Measurements from ENCODE around the gene USP49.
"Not testable (repeated sequence)": the region's sequence is repeated elsewhere in the genome, so short reads cannot be mapped to it uniquely, and the experiment has no call there.

USP49 gene

DNA sequence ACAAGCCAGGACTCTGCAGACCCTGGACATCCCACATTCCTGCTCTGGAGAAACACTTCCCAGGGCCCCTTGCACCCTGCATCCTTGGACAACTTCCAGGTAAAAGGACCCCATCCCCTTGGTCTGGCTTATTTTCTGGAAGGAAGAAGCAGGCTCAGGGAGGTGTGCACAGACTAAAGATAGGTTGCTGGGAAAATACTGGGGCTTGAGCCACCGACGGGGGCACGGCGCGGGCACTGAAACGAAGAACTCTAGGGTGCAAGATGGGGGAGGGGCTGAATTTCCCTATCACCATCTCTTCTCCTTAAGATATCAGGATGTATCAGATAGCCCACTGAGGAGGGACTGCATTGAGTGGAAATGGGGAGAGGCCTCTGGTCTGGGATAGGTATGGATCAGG lies 116.3 kb downstream of the USP49 start:
- no peak for DNase-seq

DNA sequence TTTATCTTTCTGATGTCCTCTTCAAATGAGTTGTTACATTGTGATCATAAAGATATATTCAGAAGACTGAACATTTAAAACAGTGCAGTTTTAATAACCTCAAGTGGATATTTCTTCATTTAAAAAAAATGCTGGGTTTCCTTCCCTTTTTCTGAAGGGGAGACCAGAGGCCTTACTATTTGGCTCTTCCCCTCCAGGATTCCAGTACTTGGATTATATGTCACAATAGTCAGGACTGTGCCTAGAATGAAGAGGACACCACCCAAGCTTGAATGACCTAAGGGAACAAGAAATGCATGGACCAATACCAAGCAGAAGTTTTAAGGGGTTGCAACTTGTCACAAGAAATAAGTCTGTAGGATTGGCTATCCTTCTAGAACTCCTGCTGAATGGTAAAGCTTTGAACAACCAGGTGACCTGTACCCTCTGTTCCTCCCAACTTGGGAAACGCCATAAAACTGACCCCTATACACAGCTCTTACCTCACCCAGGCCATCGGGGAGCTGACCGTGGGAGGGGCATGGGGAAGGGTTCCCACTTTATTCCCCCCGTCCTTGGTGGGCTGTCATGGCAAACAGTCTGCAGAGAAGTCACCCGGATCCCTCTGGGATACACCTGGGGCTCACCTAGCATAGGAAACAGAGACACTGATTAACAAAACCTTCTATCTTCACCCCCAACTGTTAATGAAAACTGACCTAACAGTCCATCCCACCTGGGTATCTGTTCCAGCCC lies 117.5 kb downstream of the USP49 start:
- no peak for DNase-seq

DNA sequence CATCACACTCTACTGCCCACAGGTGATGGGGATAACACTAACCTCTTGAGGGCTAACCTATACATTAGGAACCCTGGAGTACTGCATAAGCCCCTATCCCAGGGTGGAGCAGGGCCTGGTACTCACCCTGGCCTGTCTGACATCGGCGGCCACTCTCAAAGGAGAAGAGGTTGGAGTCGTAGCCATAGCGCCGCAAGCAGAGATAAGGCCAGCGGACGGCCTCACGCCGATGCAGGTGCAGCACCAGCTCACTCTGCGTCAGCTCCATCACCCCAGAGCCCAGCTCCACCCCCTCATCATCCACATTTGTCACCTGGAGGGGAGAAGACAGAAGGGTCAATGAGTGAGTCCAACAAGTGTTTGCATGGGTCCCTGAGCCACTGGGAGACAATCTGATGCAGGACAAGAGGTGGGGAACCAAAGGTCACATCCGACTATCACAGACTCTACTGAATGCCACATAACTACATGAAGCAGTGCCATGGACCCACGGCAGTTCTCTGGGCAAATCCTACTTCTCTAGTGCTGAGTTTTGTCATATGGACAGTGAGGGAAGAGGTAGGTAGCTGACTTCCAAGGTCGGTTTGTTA lies 119.8 kb downstream of the USP49 start:
- DNase-seq: no peak

DNA sequence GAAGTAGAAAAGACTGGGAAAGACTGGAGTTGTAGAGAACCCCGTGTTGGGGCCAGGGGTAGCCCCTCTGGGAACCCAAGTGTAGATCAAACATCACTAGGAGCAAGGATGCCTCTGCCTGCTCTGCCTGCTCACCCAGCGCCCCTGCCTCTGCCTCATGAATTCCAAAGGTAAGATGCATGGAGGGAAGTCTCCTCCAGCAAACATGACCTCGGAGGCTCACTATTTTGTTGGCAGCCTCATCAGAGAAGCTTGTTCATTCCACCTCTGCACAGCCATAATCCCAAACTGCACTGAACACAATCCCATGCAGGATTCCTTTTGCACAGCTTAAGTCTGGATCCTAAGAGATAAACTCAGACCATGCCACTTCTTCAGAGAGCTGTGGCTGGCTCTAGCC lies 120.3 kb downstream of the USP49 start:
- DNase-seq: no peak

DNA sequence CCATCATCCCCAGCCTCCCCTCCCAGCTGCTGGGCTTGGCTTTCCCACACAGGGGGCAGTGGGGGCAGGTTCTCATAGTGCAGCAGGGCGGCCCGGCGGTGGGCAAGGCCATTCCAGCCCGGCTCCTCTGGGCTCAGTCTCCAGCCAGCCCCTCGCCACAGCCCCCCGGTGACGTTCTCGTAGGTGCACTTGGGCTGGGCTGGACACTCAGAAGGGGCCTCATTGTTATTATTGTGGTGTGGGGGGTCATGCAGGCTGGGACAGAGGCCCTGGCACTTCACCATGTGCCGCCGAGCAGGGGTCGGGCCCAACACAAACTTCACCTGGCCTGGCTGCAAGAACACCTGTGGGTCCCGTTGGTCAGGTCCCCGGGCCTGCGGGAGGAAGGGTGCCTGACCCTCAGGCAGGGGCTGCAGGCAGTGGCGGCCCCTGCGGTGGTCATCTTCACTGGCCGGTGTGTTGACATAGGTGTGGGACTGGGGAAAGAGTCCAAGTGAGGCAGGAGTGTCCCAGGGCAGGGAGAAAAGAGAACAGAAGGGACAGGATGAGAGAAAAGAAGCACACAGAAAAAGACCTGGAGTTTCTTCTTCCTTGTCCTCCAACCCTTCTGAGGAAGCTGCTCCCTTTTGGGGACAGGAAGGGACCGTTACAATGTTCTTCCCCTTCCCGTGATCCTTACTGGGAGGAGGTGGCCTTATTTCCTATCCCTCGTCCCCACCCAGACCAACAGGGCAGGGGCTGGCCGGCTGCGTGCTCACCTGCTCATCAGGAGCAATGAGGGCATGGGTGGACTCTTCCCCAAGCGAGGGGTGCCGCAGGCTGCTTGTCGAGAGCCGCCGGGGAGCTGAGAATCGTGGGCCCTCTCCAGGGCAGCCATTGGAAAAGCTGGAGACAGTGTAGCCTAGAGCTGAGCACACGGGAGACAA lies 123.9 kb downstream of the USP49 start:
- no peak for DNase-seq

DNA sequence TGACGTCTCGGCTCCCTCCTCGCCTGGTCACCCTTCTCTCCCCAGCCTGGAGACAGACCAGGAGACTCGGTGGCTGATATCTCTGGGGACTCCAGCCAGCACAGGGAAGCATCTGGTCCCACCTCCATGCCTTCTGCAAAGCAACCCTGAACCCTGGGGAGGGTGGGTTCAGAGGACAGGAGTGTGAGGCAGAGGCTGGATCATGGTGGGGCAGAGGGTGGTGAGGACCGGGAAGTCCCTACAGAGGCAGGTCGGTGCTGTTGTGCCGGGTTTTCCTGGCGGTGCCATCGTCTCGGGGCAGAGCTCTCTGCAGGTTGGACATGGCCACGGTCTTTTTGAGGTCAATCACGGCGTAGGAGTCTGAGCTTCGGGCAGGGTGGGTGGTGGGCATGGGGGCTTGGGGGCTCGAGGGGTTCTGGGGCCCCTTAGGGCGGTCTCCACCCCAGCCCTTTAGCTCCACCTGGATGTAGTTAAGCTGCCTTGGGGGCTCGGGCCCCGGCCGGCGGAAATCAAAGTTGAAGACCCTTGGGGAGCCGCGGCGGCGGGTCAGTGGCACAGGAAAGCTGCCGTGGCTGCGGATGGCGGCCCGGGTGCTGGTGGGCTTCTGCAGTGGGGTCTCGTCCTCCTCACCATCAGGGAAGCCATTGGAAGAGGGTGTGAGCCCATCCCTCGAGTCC lies 124.7 kb downstream of the USP49 start:
- no peak for DNase-seq

DNA sequence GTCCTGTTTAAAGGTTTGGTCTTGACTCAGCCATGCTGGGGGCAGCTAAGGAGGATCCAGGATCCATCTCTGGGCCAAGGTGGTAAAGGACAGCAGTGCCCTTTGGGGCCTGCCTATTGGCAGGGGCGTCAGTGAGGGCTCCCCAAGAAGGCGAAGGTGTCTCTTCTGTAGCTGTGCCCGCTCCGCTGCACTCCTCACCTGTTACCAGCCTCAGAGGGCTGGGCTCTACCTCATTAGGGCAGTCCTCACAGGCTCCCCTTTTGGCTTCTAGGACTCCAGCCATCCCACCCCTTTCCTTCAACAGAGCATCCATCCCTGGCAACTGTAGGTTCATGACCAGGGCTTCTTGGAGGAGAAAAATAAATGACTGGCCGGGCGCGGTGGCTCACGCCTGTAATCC lies 125.8 kb downstream of the USP49 start:
- no peak for DNase-seq

DNA sequence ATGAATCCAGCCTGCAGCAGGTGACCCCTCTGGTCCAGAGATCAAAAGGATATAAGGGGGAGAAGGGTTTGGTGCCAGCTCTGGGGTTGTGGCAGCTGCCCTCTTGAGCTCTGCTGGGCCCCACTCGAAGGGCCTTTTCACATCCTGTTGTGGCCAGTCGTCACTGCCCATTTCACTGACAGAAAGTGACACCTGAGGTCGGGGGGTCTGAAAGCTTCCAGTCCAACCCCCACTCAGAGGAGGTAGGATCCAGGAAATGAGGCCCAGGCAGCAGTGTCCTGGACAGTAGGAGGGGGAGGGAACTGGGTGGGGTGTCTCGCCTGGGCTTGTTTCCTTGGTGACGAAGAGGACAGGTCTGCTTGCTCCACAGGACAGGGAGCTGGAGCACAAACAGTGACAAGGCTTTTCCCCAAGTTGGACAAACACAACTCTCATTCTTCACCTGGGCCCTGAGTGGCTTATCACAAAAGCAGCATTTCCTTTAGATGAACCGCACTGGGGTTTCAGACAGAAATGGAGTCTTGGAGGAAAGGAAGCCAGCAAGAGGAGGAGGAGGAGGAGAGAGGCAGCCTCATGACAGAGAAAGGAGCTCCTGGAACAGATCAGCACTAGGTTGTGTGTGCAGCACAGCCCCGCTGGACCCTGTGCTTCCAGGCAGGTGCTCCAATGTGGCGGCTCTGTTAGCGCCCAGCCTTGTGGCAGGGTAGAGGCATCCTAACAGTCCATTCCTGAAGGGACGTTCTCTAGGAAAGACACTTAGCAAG lies 126.4 kb downstream of the USP49 start:
- DNase-seq: no peak

DNA sequence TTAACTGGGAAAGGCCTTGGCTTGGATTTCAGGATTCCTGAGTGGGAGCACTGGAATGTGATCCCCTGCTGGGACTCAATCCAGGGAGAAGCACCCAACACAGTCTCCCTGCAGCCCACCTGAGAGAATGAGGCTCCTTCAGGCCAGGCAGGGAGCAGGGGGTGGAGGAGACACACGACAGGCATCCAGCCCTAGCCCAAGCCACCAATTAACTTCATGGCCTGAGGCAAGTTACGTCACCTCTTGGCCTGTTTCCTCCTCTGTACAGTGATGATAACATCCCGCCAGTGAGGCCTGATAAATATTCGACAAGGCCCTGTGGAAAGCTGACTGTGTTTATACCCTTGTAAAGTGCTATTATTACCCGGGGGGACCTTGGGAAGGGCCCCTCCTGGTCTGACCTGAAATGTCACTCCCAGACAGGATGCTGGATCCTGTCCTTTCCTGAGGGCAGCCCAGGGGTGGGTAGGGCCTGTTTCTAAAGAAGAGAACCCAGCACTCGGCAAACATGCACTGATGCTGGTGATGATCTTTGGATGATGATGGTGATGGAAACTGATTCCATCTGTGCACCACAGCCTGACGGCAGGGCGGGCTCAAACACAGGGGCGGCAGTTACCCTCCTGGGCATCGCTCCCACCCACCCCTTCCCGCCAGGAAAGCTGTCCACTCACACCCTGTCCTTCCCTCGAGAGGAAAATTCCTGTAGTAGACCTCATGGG lies 127.9 kb downstream of the USP49 start:
- DNase-seq: no peak

DNA sequence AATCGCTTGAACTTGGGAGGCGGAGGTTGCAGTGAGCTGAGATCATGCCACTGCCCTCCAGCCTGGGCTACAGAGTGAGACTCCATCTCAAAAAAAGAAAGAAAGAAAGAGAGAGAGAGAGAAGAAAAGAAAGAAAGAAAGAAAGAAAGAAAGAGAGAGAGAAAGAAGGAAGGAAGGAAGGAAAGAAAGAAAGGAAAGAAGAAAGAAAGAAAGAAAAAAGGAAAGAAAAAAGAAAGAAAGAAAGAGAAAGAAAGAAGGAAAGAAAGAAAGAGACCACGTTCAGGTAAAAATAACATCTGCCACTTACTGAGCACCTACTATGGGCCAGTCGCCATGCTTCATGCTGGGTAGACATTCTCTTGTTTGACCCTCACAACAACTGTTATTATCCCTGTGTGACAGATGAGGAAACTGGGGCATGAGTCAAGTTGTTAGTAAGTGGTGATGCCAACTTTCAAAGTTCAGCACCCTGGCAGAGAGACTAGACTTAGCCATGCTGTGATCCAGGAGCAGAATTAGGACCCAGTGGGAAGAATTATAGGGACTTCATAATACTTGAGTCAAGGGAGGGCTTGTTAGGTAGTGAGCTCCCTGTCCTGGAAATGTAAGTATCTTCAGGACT lies 129.0 kb downstream of the USP49 start:
- not testable (repeated sequence) for DNase-seq

DNA sequence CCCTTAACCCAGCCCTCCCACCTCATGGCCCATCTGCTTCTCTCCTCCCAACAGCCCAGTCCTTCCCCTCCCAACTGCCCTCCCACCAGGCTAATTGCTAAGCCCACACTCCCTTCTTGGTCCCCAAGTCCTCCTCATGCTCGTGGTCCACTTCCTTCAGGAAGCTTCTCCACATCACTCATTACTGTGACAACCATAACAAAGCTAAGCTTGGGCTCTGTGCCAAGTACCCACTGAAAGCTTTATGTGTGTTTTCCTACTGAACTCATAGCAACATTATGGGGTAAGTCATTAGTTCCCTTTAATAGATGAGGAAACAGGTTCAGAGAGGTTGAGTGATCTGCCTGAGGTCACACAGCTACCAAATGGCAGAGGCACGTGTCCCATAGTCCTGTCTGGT lies 131.7 kb downstream of the USP49 start:
- no peak for DNase-seq

DNA sequence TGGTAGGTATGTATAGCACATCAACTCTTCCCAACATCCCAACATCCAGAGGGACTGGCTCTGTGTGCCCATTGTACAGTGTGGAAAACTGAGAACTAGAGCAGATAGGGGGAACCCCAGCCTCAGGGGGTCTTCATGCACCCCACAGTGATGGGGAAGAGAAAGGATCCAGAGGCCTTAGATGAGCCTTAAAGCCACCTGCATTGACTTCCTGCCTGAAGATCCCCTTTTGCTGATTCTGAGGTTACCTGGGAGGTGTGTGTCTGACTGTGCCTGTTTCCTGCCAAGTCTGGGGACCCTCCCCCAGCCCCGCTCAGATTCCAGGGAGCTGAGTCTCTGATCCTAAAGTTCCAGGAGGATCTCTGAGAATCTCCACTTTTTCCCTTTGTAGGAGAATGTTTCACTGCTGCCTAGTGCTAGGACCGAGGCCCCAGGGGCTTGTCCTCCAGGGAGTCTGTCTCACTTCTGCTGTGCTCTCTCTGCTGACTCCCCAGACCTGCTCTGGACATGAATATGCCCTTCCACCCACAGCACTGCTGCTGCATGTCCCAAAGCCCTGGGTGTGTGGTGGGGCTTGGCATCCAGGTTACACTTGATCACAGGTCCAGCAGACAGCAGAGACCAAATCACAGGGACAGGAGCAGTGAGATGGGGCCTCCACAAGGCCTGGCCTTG lies 135.1 kb downstream of the USP49 start:
- DNase-seq: no peak

DNA sequence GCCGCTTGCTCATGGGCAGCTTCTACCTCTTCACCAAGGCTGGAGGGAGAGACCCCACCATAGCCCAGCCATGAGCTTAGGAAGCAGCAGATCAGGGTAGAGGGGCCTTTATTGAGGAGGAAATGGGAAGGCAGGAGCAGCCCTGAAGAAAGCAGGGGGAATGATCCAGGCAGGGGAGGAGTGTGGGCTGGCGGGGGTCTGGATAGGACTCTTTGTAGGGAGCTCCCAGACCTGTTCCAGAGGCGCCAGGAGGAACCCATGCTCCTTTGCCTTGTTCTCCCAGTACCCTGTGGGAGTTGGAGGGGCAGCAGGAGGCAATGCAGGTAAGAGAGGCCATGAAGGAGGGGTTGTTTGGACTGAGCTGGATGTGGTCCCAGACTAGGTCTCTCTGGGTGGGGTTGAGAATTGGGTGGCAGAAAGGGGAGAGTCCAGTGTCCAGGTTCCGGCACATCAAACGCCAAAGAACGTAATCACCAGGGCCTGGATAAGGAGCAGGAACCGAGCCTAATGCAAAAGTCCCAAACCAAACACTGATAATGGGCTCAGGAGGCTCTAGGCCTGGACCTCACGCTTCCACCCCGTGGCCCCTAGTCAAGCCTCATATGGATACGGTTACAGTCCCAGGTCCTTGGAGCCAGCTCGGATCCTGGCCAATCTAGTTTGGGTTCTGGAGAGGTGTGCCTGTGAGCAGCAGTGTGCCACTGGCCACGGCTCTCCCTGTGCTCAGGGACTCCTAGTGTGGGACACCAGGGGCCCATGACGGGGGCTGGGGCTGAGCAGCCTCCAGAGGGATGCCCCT lies 135.9 kb downstream of the USP49 start:
- DNase-seq: no peak

DNA sequence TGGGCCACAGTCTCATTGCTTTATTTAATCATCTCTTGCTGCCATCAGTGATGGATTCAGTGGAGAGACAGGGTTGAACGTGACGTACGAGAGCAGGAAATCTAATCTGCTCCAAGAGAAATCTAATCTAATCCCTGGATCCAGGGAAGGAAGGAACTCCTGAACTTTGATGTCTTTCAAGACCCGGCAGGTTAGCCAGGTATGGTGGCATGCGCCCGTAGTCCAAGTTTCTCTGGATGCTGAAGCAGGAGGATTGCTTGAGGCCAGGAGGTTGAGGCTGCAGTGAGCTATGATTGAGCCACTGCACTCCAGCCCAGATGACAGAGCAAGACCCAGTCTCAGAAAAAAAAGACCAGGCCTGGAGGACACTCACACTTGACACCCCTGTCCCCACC lies 136.5 kb downstream of the USP49 start:
- no peak for DNase-seq

DNA sequence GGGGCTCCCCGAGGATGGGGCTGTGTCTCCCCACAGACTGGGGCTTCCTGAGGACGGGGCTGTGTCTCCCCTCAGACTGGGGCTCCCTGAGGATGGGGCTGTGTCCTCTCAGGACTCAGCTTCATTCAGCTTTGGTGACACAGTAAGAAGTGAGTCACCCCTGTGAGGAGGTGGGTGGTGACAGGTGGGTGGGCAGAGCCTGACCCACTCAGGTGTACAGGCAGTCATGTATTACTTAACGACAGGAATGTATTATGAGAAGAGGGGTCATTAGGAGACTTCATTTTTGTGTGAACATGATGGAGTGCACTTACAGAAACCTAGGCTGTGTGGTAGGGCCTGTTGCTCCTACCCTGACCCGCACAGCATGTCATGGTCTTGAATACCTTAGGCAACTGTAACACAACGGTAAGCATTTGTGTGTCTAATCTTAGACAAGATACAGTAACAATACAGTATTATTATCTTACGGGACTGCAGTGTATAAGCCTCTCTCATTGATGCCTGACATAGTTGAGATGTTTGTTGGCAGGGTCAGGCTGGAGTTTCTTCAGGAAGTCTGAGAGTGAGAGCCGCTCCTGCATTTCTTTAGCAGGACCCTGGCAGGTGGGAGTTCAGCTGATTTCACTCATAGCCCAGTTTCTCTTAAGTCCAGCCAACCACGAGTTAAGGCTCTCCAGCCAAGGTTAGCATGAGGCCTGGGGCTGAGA lies 137.1 kb downstream of the USP49 start:
- no peak for DNase-seq

DNA sequence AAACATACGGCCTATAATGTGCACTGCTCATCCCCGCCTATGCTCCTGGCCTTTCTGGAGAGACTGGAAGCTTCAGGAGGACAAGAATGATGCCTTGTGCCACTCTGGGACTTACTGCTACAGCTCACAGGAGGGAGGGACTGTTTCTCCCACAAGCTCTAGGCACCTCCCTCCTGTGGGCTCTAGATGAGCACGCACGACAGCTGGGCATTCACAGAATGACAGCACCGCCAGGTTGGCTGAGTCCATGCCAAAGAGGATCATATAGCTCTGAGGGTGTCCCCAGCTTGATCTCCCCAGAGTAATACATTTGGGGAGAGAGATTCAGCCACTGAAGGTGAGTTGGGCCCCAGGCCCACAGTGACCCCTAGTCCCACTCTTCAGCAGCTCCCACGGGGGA lies 137.9 kb downstream of the USP49 start:
- no peak for DNase-seq

DNA sequence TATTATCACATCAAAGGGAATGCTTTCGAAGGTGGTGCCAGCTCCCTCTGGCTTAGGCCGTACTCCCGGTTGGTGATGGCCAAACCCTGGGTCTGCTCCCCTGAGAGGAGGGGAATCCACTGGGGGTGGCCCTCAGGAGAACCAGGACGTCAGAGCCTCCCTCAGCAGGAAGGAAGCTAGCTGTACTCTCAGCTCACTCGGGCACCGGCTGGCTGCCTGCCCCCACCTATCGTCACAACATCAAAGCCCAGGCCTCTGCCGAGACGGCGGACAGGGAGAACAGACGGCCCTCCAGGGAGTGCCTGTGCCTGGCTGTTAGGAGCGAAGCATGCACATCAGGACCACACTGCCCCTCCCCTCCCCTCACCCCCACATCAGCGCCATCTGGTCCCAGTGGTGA lies 138.8 kb downstream of the USP49 start:
- DNase-seq: no peak

DNA sequence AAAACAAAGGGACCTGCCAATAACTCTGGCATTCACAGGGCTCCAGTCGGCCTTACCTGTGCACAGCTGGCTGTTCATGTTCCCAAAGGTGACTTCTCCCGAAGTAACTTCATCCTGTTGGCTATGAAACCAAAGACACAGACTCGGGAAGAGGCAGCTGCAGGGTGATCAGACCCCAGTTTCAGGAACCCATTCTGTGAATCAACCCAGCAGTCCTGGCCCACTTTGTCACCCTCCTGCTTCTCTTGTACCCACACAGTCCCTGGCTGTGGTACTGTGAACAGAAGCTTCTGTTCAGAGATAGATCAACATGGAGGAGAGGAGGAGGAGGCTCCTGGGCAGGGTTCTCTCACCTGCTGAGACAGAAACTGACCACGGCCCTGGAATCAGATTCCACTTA lies 139.3 kb downstream of the USP49 start:
- DNase-seq: no peak

DNA sequence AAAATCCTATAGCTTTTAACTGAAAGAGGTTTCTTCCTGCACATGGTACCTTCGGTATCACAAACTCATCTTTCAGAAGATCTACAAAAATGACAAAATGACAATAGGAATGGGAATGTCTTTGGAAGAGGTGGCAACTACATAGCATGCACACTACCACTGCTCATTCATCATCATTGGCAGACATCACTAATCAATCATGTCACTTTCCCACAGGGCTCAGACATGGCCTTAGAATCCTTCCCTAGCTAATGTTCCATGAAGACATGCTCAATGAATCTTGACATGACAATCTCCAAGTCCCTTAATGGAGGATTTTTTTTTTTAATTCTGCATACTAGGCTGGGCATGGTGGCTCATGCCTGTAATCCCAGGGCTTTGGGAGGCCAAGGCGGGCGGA lies 144.8 kb downstream of the USP49 start:
- no peak for DNase-seq
